K562 (cell line): ENCODE results near the gene HIVEP2. TPM values are rescaled to one million over a fixed set of nuclear protein-coding genes. Genes with fewer than 3 reads are reported as not detected.

Experiments used
- ATAC-seq: fragments of 200-7000 bp; cut with Tn5 transposase; 3 replicates; pipeline ENCODE4 v1.9.1; 2020; ENCODE audit warnings: moderate library complexity
- BruUV-seq: library from RNA; stranded (reverse); fragments of 400-500 nt; replicated peaks from 2 replicates; lab custom pipeline; 2021; lab: Mats Ljungman, UMichigan
- CTCF ChIA-PET: fragments of 300-600 bp; formaldehyde crosslinking; extraction: SDS; loops from one replicate; lab custom pipeline; 2021; ENCODE audit warnings: low intra/inter-chr PET ratio; lab: Yijun Ruan, JAX
- POLR2A ChIA-PET: fragments of 300-600, 350-650 bp; sonication (Branson Sonifier 250); formaldehyde crosslinking; extraction: SDS; loops from one replicate; lab custom pipeline; 2021; ENCODE audit warnings: antibody characterized with exemption, inconsistent platforms; lab: Yijun Ruan, JAX
- DNase-seq, 4 experiments: peaks; one replicate each; pipeline versions ENCODE4 v3.0.0 to v3.0.0-alpha.2; 2011 to 2018; ENCODE audit warnings: low spot score in 3 of 4, mixed read lengths in 3 of 4; ENCODE audit errors: extremely low read depth in 1 of 4
- FAIRE-seq: peaks from 2 replicates; lab custom pipeline; 2011; peaks lifted over from hg19 to GRCh38; lab: Jason Lieb, UNC
- H2AFZ ChIP-seq: 2 replicates; pipeline ENCODE4 v1.6.0; 2011; ENCODE audit warnings: low read depth, low read length, control low read depth, inconsistent platforms
- H3K27ac ChIP-seq: fragments of 200-600 bp; 3 replicates; pipeline ENCODE4 v1.8.0; 2011; ENCODE audit warnings: low read depth, mild to moderate bottlenecking, control low read depth, inconsistent platforms, low read length, moderate library complexity, mixed read lengths; ENCODE audit errors: extremely low read depth
- H3K27me3 ChIP-seq, 2 experiments: fragments of 300-600 bp in 1 of 2; 2 replicates in 1 of 2; 3 replicates in 1 of 2; pipeline versions ENCODE4 v1.6.0 to v1.8.0; 2011; ENCODE audit warnings: inconsistent platforms in 2 of 2, low read length in 2 of 2, mild to moderate bottlenecking in 1 of 2, mixed read lengths in 1 of 2, moderate library complexity in 1 of 2; ENCODE audit not compliant: control insufficient read depth in 2 of 2, insufficient read depth in 2 of 2
- H3K36me3 ChIP-seq: fragments of 300-600 bp; 3 replicates; pipeline ENCODE4 v1.8.0; 2011; ENCODE audit warnings: mild to moderate bottlenecking, low read length, inconsistent platforms; ENCODE audit not compliant: control insufficient read depth, insufficient read depth
- H3K4me1 ChIP-seq, 2 experiments: fragments of 200-600 bp in 1 of 2; replicated peaks in 1 of 2; 2 replicates in 1 of 2; 3 replicates in 1 of 2; pipeline versions ENCODE4 v1.5.1 to v1.8.0; 2011; ENCODE audit warnings: inconsistent platforms in 2 of 2, low read length in 2 of 2, mild to moderate bottlenecking in 1 of 2, mixed read lengths in 1 of 2, moderate library complexity in 1 of 2; ENCODE audit not compliant: control insufficient read depth in 2 of 2, insufficient read depth in 2 of 2
- H3K4me2 ChIP-seq: 2 replicates; pipeline ENCODE4 v1.6.1; 2011; ENCODE audit warnings: low read length, control low read depth, inconsistent platforms, mixed read lengths; ENCODE audit not compliant: insufficient read depth
- H3K4me3 ChIP-seq: fragments of 200-600 bp; sonication (generic), shearing (Covaris generic); 2 replicates; pipeline ENCODE4 v1.5.1; 2016; ENCODE audit warnings: control low read depth, inconsistent platforms
- H3K79me2 ChIP-seq: fragments of 200-600 bp; 3 replicates; pipeline ENCODE4 v1.8.0; 2011; ENCODE audit warnings: low read length, inconsistent platforms; ENCODE audit not compliant: control insufficient read depth, insufficient read depth
- H3K9ac ChIP-seq, 2 experiments: 2 replicates each; pipeline versions ENCODE4 v1.6.0 to v1.6.1; 2011; ENCODE audit warnings: low read depth in 2 of 2, low read length in 2 of 2, control low read depth in 1 of 2, inconsistent platforms in 1 of 2, mild to moderate bottlenecking in 1 of 2, mixed read lengths in 1 of 2; ENCODE audit not compliant: insufficient read depth in 1 of 2
- H3K9me1 ChIP-seq: one replicate; pipeline ENCODE4 v1.6.0; 2011; ENCODE audit warnings: inconsistent platforms, mild to moderate bottlenecking, low read length, moderate library complexity; ENCODE audit not compliant: control insufficient read depth, insufficient read depth
- H3K9me3 ChIP-seq: replicated peaks from 2 replicates; pipeline ENCODE4 v1.5.1; 2011; ENCODE audit warnings: low read depth, low read length, inconsistent platforms; ENCODE audit not compliant: control insufficient read depth, insufficient read depth
- H4K20me1 ChIP-seq: replicated peaks from 2 replicates; pipeline ENCODE4 v1.6.1; 2011; ENCODE audit warnings: low read length, inconsistent platforms, mixed read lengths; ENCODE audit not compliant: control insufficient read depth, insufficient read depth
- CBX8 ChIP-seq: fragments of 200-600 bp; sonication (generic); IDR thresholded peaks from 2 replicates; pipeline ENCODE4 v1.6.1; 2012; ENCODE audit warnings: borderline replicate concordance, mixed run types, low read depth, mild to moderate bottlenecking, moderate library complexity, mixed read lengths, low read length, control low read depth, inconsistent platforms; ENCODE audit not compliant: poor library complexity, severe bottlenecking; ENCODE audit errors: extremely low read depth
- MED1 ChIP-seq: sonication (generic); formaldehyde crosslinking; IDR thresholded peaks from 2 replicates; pipeline ENCODE4 v1.8.1; 2023; ENCODE audit warnings: missing genetic modification reagents, borderline replicate concordance
- PURB ChIP-seq: sonication (generic); formaldehyde crosslinking; IDR thresholded peaks from 2 replicates; pipeline ENCODE4 v1.9.0; 2021; ENCODE audit warnings: low read depth, mild to moderate bottlenecking, missing genetic modification reagents
- ZNF764 ChIP-seq: fragments of 250-450 bp; sonication (Bioruptor Pico); IDR thresholded peaks from 2 replicates; pipeline ENCODE4 v1.4.0; 2020; ENCODE audit warnings: low read depth, mild to moderate bottlenecking, moderate library complexity
- WGBS: fragments of 100-300 bp; shearing (Covaris generic); methylation state at CpG from one replicate; pipeline ENCODE4 v1.1.6; 2016; ENCODE audit warnings: low coverage, mixed read lengths; ENCODE audit not compliant: insufficient coverage; ENCODE audit errors: missing lambda C conversion rate; 5-methylcytosine and 5-hydroxymethylcytosine counted together
- in situ Hi-C: fragments of 300-500 bp; cut with MboI; formaldehyde crosslinking; loops from 4 replicates; pipeline ENCODE4 v1.15.0; 2018; ENCODE audit warnings: inconsistent platforms, mixed read lengths
- intact Hi-C: fragments of 100-400 bp; cut with micrococcal nuclease; formaldehyde crosslinking; loops from 2 replicates; pipeline ENCODE4 v1.14.2; 2022
- polyA plus RNA-seq, 8 experiments: library from polyadenylated mRNA; depleted of rRNA in 4 of 8; stranded (reverse) in 5 of 8; unstranded in 3 of 8; fragments of >200 nt; fragmentation: Nextera tagmentation in 2 of 8; fragmentation: Illumina TruSeq in 1 of 8; extraction: Ambion mirVana in 2 of 8; extraction: Trizol in 1 of 8; gene quantifications; 2 replicates each; pipeline versions ENCODE4 v1.2.1 to v1.2.3, GENCODE V29; 2011 to 2014; ENCODE audit warnings: inconsistent platforms in 1 of 8, missing spikeins in 1 of 8
- total RNA-seq, 7 experiments: library from RNA; depleted of rRNA in 6 of 7; stranded (reverse); fragments of >200 nt in 6 of 7; fragmentation: Illumina TruSeq in 2 of 7; extraction: Trizol in 2 of 7; gene quantifications; 2 replicates each; pipeline versions ENCODE4 v1.2.1 to v1.2.3, GENCODE V29; 2011 to 2021; ENCODE audit warnings: low replicate concordance in 1 of 7

The HIVEP2 gene
- total and polyA plus RNA-seq, 9 of the 15 experiments (the other 6 are each of a cell fraction or from before 2014, with no cell fraction given): under 0.01 to 1.2 (median 0.31) TPM

DNA sequence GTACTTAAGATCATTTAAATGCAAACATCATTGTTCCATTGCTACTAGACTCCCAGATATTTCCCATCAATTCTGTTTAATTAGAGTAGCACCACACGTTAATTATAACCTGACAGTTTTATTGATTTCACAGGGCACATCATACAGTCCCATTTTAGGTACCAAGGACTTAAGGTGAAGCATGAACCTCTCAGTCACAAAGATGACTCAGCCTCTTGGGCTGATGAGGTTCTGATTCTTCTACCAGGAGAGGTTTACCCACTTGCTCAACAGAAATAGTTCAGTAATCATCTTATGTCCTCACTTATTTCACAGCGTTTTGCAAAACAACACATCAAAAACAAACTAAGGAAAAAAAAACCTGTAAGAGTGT is 98.5 kb downstream of the HIVEP2 start:
- in situ Hi-C loops: no loop called here
- H2AFZ ChIP-seq: no peak overlapping the region
- H3K4me3 ChIP-seq: no peak overlapping the region
- intact Hi-C loops: no loop called here
- no peaks in the 10 kb centered on the region for H3K36me3 ChIP-seq
- CTCF ChIA-PET: no interaction called here
- no peaks in the 10 kb centered on the region for H3K9me3 ChIP-seq
- H3K4me2 ChIP-seq: no peak overlapping the region
- no peaks in the 10 kb centered on the region for H4K20me1 ChIP-seq
- no TSS peak for BruUV-seq
- H3K9ac ChIP-seq: no peak overlapping the region
- 0% methylated on average over 2 of the region's 2 CpGs for WGBS
- TF ChIP-seq PURB (CRISPR knock-in tag) (no peak), ZNF764 (CRISPR knock-in tag) (no peak), MED1 (no peak), CBX8 (peak; percentile 20)
- TF ChIP-seq, all 486 proteins: peak for 1
- Histone ChIP-seq H3K27ac (no peak overlapping the region), H3K79me2 (no peaks in the 10 kb centered on the region), H3K9me1 (no peaks in the 10 kb centered on the region), H3K4me1 (0 out of 5 replicates have a peak, but pooled peaks cover 0 to 3% of the 10 kb centered on the region in 2 experiments), H3K27me3 (peaks cover 12 to 16% of the 10 kb centered on the region in 2 experiments; a peak in 4 of 5 replicates)
- no peak for ATAC-seq
- POLR2A ChIA-PET: interaction anchor here (0.6 kb wide), 1 partner anchor 85 kb away, joined by 3 read pairs; no protein-coding TSS in a partner anchor
- DNase-seq: no peak
- no peak for FAIRE-seq
